NB4 (cell line): ENCODE data around the gene GRIFIN.

Source experiments
- CTCF ChIP-seq: IDR thresholded peaks from one replicate; pipeline ENCODE4 v1.5.1; 2012; ENCODE audit warnings: low read depth, low read length
- MAX ChIP-seq: IDR thresholded peaks from 2 replicates; pipeline ENCODE4 v1.6.1; 2011; ENCODE audit warnings: low read depth, low read length
- POLR2A ChIP-seq: IDR thresholded peaks from 2 replicates; pipeline ENCODE4 v1.6.1; 2011; ENCODE audit warnings: mild to moderate bottlenecking; ENCODE audit not compliant: insufficient read length; ENCODE audit errors: extremely low read depth

GRCh38 chr7:2425749-2426148 lies 50.4 kb downstream of the GRIFIN start:
- no peak for TF ChIP-seq POLR2A
- no peak for TF ChIP-seq MAX
- TF ChIP-seq CTCF: no peak
